ENCODE results near the gene TIAM2.

GRCh38 chr6:154980273-154981078 is 14.6 kb upstream of the TIAM2 start:
- TF ChIP-seq CTCF (IDR thresholded peaks at IDR 0.05; ENCODE audit: insufficient read depth, low read length) (no peak), POLR2AphosphoS5 (IDR thresholded peaks at IDR 0.05; ENCODE audit: low read depth) (no peak), GABPA (IDR thresholded peaks at IDR 0.05; ENCODE audit: low read depth) (no peak)
- TF ChIP-seq, protein P1, sequence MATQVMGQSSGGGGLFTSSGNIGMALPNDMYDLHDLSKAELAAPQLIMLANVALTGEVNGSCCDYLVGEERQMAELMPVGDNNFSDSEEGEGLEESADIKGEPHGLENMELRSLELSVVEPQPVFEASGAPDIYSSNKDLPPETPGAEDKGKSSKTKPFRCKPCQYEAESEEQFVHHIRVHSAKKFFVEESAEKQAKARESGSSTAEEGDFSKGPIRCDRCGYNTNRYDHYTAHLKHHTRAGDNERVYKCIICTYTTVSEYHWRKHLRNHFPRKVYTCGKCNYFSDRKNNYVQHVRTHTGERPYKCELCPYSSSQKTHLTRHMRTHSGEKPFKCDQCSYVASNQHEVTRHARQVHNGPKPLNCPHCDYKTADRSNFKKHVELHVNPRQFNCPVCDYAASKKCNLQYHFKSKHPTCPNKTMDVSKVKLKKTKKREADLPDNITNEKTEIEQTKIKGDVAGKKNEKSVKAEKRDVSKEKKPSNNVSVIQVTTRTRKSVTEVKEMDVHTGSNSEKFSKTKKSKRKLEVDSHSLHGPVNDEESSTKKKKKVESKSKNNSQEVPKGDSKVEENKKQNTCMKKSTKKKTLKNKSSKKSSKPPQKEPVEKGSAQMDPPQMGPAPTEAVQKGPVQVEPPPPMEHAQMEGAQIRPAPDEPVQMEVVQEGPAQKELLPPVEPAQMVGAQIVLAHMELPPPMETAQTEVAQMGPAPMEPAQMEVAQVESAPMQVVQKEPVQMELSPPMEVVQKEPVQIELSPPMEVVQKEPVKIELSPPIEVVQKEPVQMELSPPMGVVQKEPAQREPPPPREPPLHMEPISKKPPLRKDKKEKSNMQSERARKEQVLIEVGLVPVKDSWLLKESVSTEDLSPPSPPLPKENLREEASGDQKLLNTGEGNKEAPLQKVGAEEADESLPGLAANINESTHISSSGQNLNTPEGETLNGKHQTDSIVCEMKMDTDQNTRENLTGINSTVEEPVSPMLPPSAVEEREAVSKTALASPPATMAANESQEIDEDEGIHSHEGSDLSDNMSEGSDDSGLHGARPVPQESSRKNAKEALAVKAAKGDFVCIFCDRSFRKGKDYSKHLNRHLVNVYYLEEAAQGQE (IDR thresholded peaks at IDR 0.05; ENCODE audit: insufficient replicate concordance, low read depth): no peak
